RWPE2 (cell line): ENCODE data around the gene PRSS27.
"Not testable (repeated sequence)": the region's sequence is repeated elsewhere in the genome, so short reads cannot be mapped to it uniquely, and the experiment has no call there.

Experiments
- ATAC-seq: fragments of 200-7000 bp; cut with Tn5 transposase; 3 replicates; pipeline ENCODE4 v1.9.1; 2021; ENCODE audit warnings: low read depth
- DNase-seq: peaks from one replicate; pipeline ENCODE4 v3.0.0-alpha.2; 2020; ENCODE audit warnings: low spot score
- H3K27ac ChIP-seq: fragments of 450-650 bp; 2 replicates; pipeline ENCODE4 v1.5.1; 2017; ENCODE audit warnings: mild to moderate bottlenecking; ENCODE audit not compliant: poor library complexity, severe bottlenecking
- H3K27me3 ChIP-seq: fragments of 250-450 bp; sonication (Bioruptor Pico); 2 replicates; pipeline ENCODE4 v1.5.1; 2021; ENCODE audit warnings: mild to moderate bottlenecking, moderate library complexity; ENCODE audit not compliant: insufficient read depth, poor library complexity, severe bottlenecking
- H3K36me3 ChIP-seq: fragments of 250-450 bp; sonication (Bioruptor Pico); 2 replicates; pipeline ENCODE4 v1.5.1; 2020; ENCODE audit warnings: low read depth, mild to moderate bottlenecking, moderate library complexity
- H3K4me1 ChIP-seq: fragments of 250-450 bp; sonication (Bioruptor Pico); 2 replicates; pipeline ENCODE4 v1.5.1; 2021; ENCODE audit warnings: mild to moderate bottlenecking, moderate library complexity; ENCODE audit not compliant: insufficient read depth, poor library complexity, severe bottlenecking
- H3K4me3 ChIP-seq: fragments of 250-450 bp; sonication (Bioruptor Pico); 2 replicates; pipeline ENCODE4 v1.5.1; 2021; ENCODE audit warnings: mild to moderate bottlenecking, moderate library complexity; ENCODE audit not compliant: severe bottlenecking
- H3K9me3 ChIP-seq: fragments of 250-450 bp; sonication (Bioruptor Pico); 2 replicates; pipeline ENCODE4 v1.5.1; 2021; ENCODE audit warnings: mild to moderate bottlenecking, moderate library complexity; ENCODE audit not compliant: severe bottlenecking
- CTCF ChIP-seq: fragments of 450-650 bp; IDR thresholded peaks from one replicate; pipeline ENCODE4 v1.5.1; 2017; ENCODE audit warnings: mild to moderate bottlenecking, moderate library complexity; ENCODE audit not compliant: poor library complexity, severe bottlenecking

Gene PRSS27

GRCh38 chr16:2699791-2700600 is 20.0 kb downstream of the PRSS27 start:
- TF ChIP-seq CTCF = no peak
- Histone ChIP-seq H3K27ac (no peak overlapping the region), H3K27me3 (no peaks in the 10 kb centered on the region), H3K4me1 (no peaks in the 10 kb centered on the region), H3K9me3 (no peaks in the 10 kb centered on the region), H3K4me3 (no peak overlapping the region), H3K36me3 (peaks cover 34% of the 10 kb centered on the region)
- DNase-seq (peak; percentile 49), ATAC-seq (no peak)

- DNase-seq = peak; percentile 61
- H3K27ac ChIP-seq = no peak overlapping the region
- no peaks in the 10 kb centered on the region for H3K4me1 ChIP-seq
- ATAC-seq = no peak
- H3K27me3 ChIP-seq = no peaks in the 10 kb centered on the region
- H3K36me3 ChIP-seq = peaks cover 34% of the 10 kb centered on the region
- H3K4me3 ChIP-seq = no peak overlapping the region
- no peaks in the 10 kb centered on the region for H3K9me3 ChIP-seq
- no peak for TF ChIP-seq CTCF
These were observed 20.9 kb downstream of the PRSS27 start for GRCh38 chr16:2698965-2699750.

GRCh38 chr16:2698103-2698870 is 21.7 kb downstream of the PRSS27 start:
- peak; percentile 52 for DNase-seq
- Histone ChIP-seq H3K27ac (no peak overlapping the region), H3K4me1 (no peaks in the 10 kb centered on the region), H3K36me3 (peaks cover 34% of the 10 kb centered on the region), H3K27me3 (no peaks in the 10 kb centered on the region), H3K9me3 (no peaks in the 10 kb centered on the region), H3K4me3 (no peak overlapping the region)
- no peak for ATAC-seq
- TF ChIP-seq CTCF = no peak

GRCh38 chr16:2697401-2697948 is 22.5 kb downstream of the PRSS27 start:
- DNase-seq = peak; percentile 65
- TF ChIP-seq CTCF = no peak
- H3K27me3 ChIP-seq = no peaks in the 10 kb centered on the region

GRCh38 chr16:2696601-2697250 is 23.3 kb downstream of the PRSS27 start:
- H3K9me3 ChIP-seq, ATAC-seq, H3K4me1 ChIP-seq, H3K27ac ChIP-seq, H3K4me3 ChIP-seq, H3K27me3 ChIP-seq: not testable (repeated sequence)
- peaks cover 29% of the 10 kb centered on the region for H3K36me3 ChIP-seq
- DNase-seq = peak; percentile 51

More at GRCh38 chr16:2697401-2697948, 22.5 kb downstream of the PRSS27 start:
- Histone ChIP-seq H3K27ac (no peak overlapping the region), H3K9me3 (no peaks in the 10 kb centered on the region), H3K36me3 (peaks cover 32% of the 10 kb centered on the region), H3K4me3 (no peak overlapping the region), H3K4me1 (no peaks in the 10 kb centered on the region)
- ATAC-seq = no peak
